Measurements from ENCODE around the gene CCND2. TPM values are rescaled to one million over a fixed set of nuclear protein-coding genes. Genes with fewer than 3 reads are reported as not detected.

The CCND2 gene
- total and polyA plus RNA-seq, 5 donors from 2014 or later = 51.8 to 206 (median 65.7) TPM

DNA sequence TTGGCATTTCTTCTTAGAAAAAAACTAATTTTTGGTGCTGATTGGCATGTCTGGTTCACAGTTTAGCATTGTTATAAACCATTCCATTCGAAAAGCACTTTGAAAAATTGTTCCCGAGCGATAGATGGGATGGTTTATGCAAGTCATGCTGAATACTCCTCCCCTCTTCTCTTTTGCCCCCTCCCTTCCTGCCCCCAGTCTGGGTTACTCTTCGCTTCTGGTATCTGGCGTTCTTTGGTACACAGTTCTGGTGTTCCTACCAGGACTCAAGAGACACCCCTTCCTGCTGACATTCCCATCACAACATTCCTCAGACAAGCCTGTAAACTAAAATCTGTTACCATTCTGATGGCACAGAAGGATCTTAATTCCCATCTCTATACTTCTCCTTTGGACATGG, 27.3 kb downstream of the CCND2 start:
- H3K36me3 ChIP-seq (ENCODE audit: control insufficient read depth, insufficient read depth, low read length) = peaks cover 97% of the 10 kb centered on the region
- H3K4me3 ChIP-seq (ENCODE audit: low read depth, low read length) = no peak overlapping the region
- H3K4me1 Mint-ChIP-seq = peaks cover 16 to 29% (median 26%) of the 10 kb centered on the region in 4 donors
- no peak overlapping the region for H3K27ac ChIP-seq (ENCODE audit: insufficient read depth, low read length, poor library complexity, severe bottlenecking)
- no peaks in the 10 kb centered on the region for H3K4me1 ChIP-seq (ENCODE audit: control insufficient read depth, insufficient read depth, low read length, poor library complexity, severe bottlenecking)
- no peaks in the 10 kb centered on the region for H3K27me3 ChIP-seq (ENCODE audit: control insufficient read depth, insufficient read depth, low read length)
- H3K9me3 ChIP-seq (ENCODE audit: control insufficient read depth in 2 of 2, low read length in 2 of 2) = no peaks in the 10 kb centered on the region
- no peak for DNase-seq
- no peak for ATAC-seq (ENCODE audit: low read depth in 2 of 2)
- peak overlapping the region in 2 of 3 donors; percentile 52 to 77 for H3K27ac Mint-ChIP-seq
- H3K36me3 Mint-ChIP-seq = peaks cover 61% of the 10 kb centered on the region
- no peaks in the 10 kb centered on the region for H3K9me3 Mint-ChIP-seq
- no peaks in the 10 kb centered on the region for H3K27me3 Mint-ChIP-seq
- no peak overlapping the region for H3K4me3 Mint-ChIP-seq

DNA sequence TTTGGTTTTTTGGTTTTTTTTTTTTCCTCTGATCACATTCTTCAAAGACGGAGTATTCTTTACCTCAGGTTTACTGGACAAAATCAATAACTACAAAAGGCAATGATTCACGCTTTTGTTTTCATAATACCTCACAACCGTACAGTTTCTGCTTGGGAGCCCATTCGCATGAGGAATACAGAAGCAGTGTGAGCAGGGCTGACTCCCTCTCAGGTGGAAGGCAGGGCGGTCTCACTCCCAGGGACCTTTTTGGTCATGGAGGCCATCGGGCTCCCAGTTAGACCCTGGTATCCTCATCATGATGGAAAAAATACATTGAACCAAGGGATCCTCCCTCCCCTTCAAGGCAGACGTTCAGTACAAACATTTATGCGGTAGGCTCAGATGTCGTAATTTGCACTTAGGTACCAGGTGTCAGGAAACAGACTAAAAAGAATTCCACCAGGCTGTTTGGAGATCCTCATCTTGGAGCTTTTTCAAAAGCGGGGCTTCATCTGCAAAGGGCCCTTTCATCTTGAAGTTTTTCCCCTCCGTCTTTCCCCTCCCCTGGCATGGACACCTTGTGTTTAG, 28.5 kb downstream of the CCND2 start:
- no peaks in the 10 kb centered on the region for H3K27me3 Mint-ChIP-seq
- H3K27ac Mint-ChIP-seq = peak overlapping the region in 2 of 3 donors; percentile 76 to 79
- Histone ChIP-seq H3K27me3 (ENCODE audit: control insufficient read depth, insufficient read depth, low read length) (no peaks in the 10 kb centered on the region), H3K36me3 (ENCODE audit: control insufficient read depth, insufficient read depth, low read length) (peaks cover 94% of the 10 kb centered on the region), H3K9me3 (ENCODE audit: control insufficient read depth in 2 of 2, low read length in 2 of 2) (no peaks in the 10 kb centered on the region), H3K27ac (ENCODE audit: insufficient read depth, low read length, poor library complexity, severe bottlenecking) (no peak overlapping the region), H3K4me1 (ENCODE audit: control insufficient read depth, insufficient read depth, low read length, poor library complexity, severe bottlenecking) (no peaks in the 10 kb centered on the region), H3K4me3 (ENCODE audit: low read depth, low read length) (no peak overlapping the region)
- peaks cover 58% of the 10 kb centered on the region for H3K36me3 Mint-ChIP-seq
- no peak overlapping the region for H3K4me3 Mint-ChIP-seq
- no peak for DNase-seq
- ATAC-seq (ENCODE audit: low read depth in 2 of 2) = no peak
- H3K9me3 Mint-ChIP-seq = no peaks in the 10 kb centered on the region
- peaks cover 16 to 22% (median 21%) of the 10 kb centered on the region in 4 donors for H3K4me1 Mint-ChIP-seq

DNA sequence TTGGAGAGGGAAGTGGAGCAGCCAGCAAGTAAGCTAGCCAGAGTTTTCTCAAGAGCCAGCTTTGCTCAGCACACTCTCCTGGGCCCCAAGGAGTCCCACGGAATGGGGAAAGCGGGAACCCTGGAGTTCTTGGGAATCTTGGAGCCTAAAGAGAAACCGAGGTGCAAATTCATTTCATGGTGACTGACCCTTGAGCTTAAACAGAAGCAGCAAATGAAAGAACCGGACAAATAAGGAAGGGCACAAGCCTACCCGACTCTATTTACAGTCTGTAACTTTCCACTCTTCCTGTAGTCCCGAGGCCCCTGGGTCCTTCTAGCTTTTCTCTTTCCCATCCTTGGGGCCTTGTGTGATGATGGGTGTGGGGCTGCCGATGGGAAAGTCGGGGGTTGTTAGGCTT, 29.3 kb downstream of the CCND2 start:
- H3K27ac ChIP-seq (ENCODE audit: insufficient read depth, low read length, poor library complexity, severe bottlenecking) = peak overlapping the region; percentile 37
- H3K27me3 ChIP-seq (ENCODE audit: control insufficient read depth, insufficient read depth, low read length) = no peaks in the 10 kb centered on the region
- Mint-ChIP-seq H3K4me1 (peaks cover 14 to 22% (median 19%) of the 10 kb centered on the region in 4 donors), H3K27ac (peak overlapping the region in 1 of 3 donors; percentile 76), H3K27me3 (no peaks in the 10 kb centered on the region), H3K36me3 (peaks cover 58% of the 10 kb centered on the region), H3K4me3 (no peak overlapping the region), H3K9me3 (no peaks in the 10 kb centered on the region)
- peaks cover 90% of the 10 kb centered on the region for H3K36me3 ChIP-seq (ENCODE audit: control insufficient read depth, insufficient read depth, low read length)
- DNase-seq (no peak), ATAC-seq (ENCODE audit: low read depth in 2 of 2) (no peak)
- H3K4me1 ChIP-seq (ENCODE audit: control insufficient read depth, insufficient read depth, low read length, poor library complexity, severe bottlenecking) = no peaks in the 10 kb centered on the region
- H3K9me3 ChIP-seq (ENCODE audit: control insufficient read depth in 2 of 2, low read length in 2 of 2) = no peaks in the 10 kb centered on the region
- H3K4me3 ChIP-seq (ENCODE audit: low read depth, low read length) = no peak overlapping the region

DNA sequence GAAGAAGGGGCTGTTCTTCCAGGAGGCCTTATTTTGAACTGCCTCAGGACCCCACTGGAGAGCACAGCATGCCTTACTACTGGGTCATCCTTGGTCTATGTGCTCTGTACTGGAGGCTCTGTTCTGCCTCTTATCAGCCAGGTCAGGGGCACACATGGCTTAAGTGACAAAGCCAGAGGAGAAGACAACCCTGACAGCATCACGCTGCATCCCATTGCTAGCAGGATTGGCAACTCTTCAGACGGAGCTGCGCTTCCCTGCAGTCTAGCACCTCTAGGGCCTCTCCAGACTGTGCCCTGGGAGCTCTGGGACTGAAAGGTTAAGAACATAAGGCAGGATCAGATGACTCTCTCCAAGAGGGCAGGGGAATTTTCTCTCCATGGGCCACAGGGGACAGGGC, 30.2 kb downstream of the CCND2 start:
- no peaks in the 10 kb centered on the region for H3K9me3 ChIP-seq (ENCODE audit: control insufficient read depth in 2 of 2, low read length in 2 of 2)
- Mint-ChIP-seq H3K9me3 (no peaks in the 10 kb centered on the region), H3K27me3 (no peaks in the 10 kb centered on the region), H3K4me3 (no peak overlapping the region), H3K36me3 (peaks cover 50% of the 10 kb centered on the region), H3K4me1 (peaks cover 6 to 22% (median 17%) of the 10 kb centered on the region in 4 donors), H3K27ac (peak overlapping the region in 2 of 3 donors; percentile 1 to 55)
- no peaks in the 10 kb centered on the region for H3K27me3 ChIP-seq (ENCODE audit: control insufficient read depth, insufficient read depth, low read length)
- H3K4me1 ChIP-seq (ENCODE audit: control insufficient read depth, insufficient read depth, low read length, poor library complexity, severe bottlenecking) = no peaks in the 10 kb centered on the region
- ATAC-seq (ENCODE audit: low read depth in 2 of 2) (no peak), DNase-seq (no peak)
- H3K36me3 ChIP-seq (ENCODE audit: control insufficient read depth, insufficient read depth, low read length) = peaks cover 88% of the 10 kb centered on the region
- no peak overlapping the region for H3K4me3 ChIP-seq (ENCODE audit: low read depth, low read length)
- no peak overlapping the region for H3K27ac ChIP-seq (ENCODE audit: insufficient read depth, low read length, poor library complexity, severe bottlenecking)

DNA sequence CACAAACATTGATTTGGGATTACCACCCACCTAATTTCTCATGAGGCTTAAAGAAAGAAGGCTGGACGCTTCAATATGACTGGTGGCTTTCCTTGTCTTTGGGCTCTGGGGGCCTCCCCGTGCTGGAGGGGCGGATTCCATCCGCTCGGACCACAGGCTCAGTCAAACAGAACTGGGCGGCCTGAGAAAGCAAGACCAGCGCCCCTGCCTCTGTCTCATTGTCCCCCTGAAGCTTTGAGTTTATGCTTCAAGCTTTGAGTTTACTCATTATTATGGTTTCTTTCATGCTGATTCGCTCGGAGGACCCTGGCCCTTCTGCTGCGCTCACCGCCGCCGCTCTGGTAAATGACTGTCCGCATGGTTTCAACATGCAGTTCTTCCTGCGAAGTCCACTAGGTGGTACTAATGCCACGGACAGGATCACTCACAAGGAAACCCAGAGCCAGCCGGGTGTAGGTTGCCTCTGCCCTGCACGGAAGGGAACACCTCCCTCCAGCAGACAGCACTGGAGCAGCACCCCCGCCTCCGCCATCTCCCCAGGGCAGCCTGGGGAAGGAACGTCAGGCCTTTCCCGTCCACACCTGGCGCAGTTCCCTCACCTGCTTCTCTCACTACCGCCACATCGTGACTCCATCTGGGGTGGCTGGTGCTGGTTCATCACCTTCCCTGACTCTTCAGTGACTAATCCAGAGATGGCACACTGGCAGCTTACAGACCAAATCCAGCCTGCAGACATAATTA, 34.2 kb downstream of the CCND2 start:
- peaks cover 25% of the 10 kb centered on the region for H3K36me3 Mint-ChIP-seq
- no peaks in the 10 kb centered on the region for H3K9me3 Mint-ChIP-seq
- Histone ChIP-seq H3K27ac (ENCODE audit: insufficient read depth, low read length, poor library complexity, severe bottlenecking) (no peak overlapping the region), H3K36me3 (ENCODE audit: control insufficient read depth, insufficient read depth, low read length) (peaks cover 70% of the 10 kb centered on the region), H3K27me3 (ENCODE audit: control insufficient read depth, insufficient read depth, low read length) (no peaks in the 10 kb centered on the region), H3K9me3 (ENCODE audit: control insufficient read depth in 2 of 2, low read length in 2 of 2) (no peaks in the 10 kb centered on the region), H3K4me1 (ENCODE audit: control insufficient read depth, insufficient read depth, low read length, poor library complexity, severe bottlenecking) (no peaks in the 10 kb centered on the region), H3K4me3 (ENCODE audit: low read depth, low read length) (no peak overlapping the region)
- H3K4me1 Mint-ChIP-seq = peaks cover 4 to 15% (median 6%) of the 10 kb centered on the region in 4 donors
- H3K27ac Mint-ChIP-seq = peak overlapping the region in 2 of 3 donors; percentile 38 to 48
- no peaks in the 10 kb centered on the region for H3K27me3 Mint-ChIP-seq
- no peak overlapping the region for H3K4me3 Mint-ChIP-seq
- ATAC-seq (ENCODE audit: low read depth in 2 of 2) (no peak), DNase-seq (no peak)

DNA sequence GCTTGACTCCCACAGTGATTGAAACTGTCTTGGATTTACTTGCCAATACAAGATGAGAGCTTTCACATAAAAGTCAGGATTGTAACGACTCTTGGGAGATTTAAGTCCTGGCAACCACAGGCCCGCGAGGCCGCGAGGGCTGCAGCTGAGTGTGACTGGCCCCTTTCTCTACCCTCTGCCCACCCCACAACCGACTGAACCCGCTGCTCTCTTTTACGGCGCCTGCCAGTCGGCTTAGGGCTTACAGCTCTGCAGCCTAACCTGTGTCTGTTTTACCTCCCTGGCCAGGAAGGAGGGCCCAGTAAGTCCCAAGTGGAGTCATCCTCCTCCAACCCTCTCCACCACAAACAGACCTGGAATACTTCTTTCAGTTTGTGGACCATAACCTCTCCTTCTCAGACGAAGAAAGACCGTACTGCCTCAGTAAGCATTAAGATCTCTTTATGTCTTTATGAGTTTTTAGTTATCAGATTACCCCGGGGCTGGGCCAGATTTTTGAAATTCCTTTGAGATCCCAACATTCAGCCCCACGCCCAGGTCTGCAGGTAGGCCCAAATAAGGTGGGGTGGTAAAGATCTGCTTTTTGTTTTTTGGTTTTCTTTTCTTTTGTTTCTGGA, 34.9 kb downstream of the CCND2 start:
- Histone ChIP-seq H3K9me3 (ENCODE audit: control insufficient read depth in 2 of 2, low read length in 2 of 2) (no peaks in the 10 kb centered on the region), H3K36me3 (ENCODE audit: control insufficient read depth, insufficient read depth, low read length) (peaks cover 63% of the 10 kb centered on the region), H3K27me3 (ENCODE audit: control insufficient read depth, insufficient read depth, low read length) (no peaks in the 10 kb centered on the region), H3K27ac (ENCODE audit: insufficient read depth, low read length, poor library complexity, severe bottlenecking) (no peak overlapping the region), H3K4me1 (ENCODE audit: control insufficient read depth, insufficient read depth, low read length, poor library complexity, severe bottlenecking) (no peaks in the 10 kb centered on the region), H3K4me3 (ENCODE audit: low read depth, low read length) (no peak overlapping the region)
- Mint-ChIP-seq H3K4me3 (peak overlapping the region in 1 of 4 donors; percentile 43), H3K27ac (peak overlapping the region in 2 of 3 donors; percentile 38 to 48), H3K27me3 (no peaks in the 10 kb centered on the region), H3K9me3 (no peaks in the 10 kb centered on the region), H3K4me1 (peaks cover under 1 to 12% (median 6%) of the 10 kb centered on the region in 4 donors), H3K36me3 (peaks cover 20% of the 10 kb centered on the region)
- ATAC-seq (ENCODE audit: low read depth in 2 of 2) (no peak), DNase-seq (no peak)

DNA sequence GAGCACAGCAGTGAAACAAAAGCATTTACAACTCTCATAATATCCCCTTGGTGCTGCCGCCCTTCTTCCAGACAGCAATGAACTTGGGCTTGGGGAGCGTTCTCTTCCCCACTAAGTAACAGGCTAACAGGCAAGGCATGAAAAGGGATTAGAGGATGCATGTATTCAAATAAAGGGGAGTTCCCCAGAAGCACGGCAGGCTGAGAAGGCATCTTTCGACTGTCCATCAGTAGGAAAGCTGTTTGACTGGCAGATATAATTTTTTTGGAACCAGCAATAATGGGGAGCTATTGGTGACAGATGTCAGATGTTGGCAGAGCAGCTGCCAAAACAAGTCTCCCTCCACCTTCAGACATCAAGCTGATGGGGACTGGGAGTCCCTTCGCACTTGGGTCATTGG, 38.2 kb downstream of the CCND2 start:
- peaks cover 10% of the 10 kb centered on the region for H3K36me3 Mint-ChIP-seq
- H3K27ac ChIP-seq (ENCODE audit: insufficient read depth, low read length, poor library complexity, severe bottlenecking) = no peak overlapping the region
- H3K9me3 ChIP-seq (ENCODE audit: control insufficient read depth in 2 of 2, low read length in 2 of 2) = no peaks in the 10 kb centered on the region
- no peak for DNase-seq
- H3K4me1 Mint-ChIP-seq = peaks cover 0 to 9% (median 0%) of the 10 kb centered on the region in 4 donors
- H3K9me3 Mint-ChIP-seq = no peaks in the 10 kb centered on the region
- no peak overlapping the region for H3K4me3 Mint-ChIP-seq
- no peak overlapping the region for H3K27ac Mint-ChIP-seq
- H3K4me3 ChIP-seq (ENCODE audit: low read depth, low read length) = no peak overlapping the region
- no peaks in the 10 kb centered on the region for H3K27me3 Mint-ChIP-seq
- no peak for ATAC-seq (ENCODE audit: low read depth in 2 of 2)
- no peaks in the 10 kb centered on the region for H3K4me1 ChIP-seq (ENCODE audit: control insufficient read depth, insufficient read depth, low read length, poor library complexity, severe bottlenecking)
- H3K36me3 ChIP-seq (ENCODE audit: control insufficient read depth, insufficient read depth, low read length) = peaks cover 34% of the 10 kb centered on the region
- H3K27me3 ChIP-seq (ENCODE audit: control insufficient read depth, insufficient read depth, low read length) = no peaks in the 10 kb centered on the region
